H1 (cell line): ENCODE results near the gene UNC79.

Source experiments
- BRCA1 ChIP-seq: IDR thresholded peaks from 2 replicates; pipeline ENCODE4 v1.6.1; 2012; ENCODE audit warnings: low read depth, low read length, improper control_type of control experiment
- CBX5 ChIP-seq: fragments of 300-800, 300-1000 bp; sonication (generic); IDR thresholded peaks from 2 replicates; pipeline ENCODE4 v1.7.1; 2016; ENCODE audit warnings: antibody characterized with exemption, low read length, low read depth
- HDAC2 ChIP-seq, 2 experiments: fragments of 300-600 bp in 1 of 2; sonication (generic) in 1 of 2; IDR thresholded peaks; 2 replicates each; pipeline ENCODE4 v1.6.1; 2011 to 2012; ENCODE audit warnings: low read depth in 2 of 2, low read length in 2 of 2, mild to moderate bottlenecking in 2 of 2, moderate library complexity in 2 of 2, borderline replicate concordance in 1 of 2, inconsistent platforms in 1 of 2
- NRF1 ChIP-seq: IDR thresholded peaks from 2 replicates; pipeline ENCODE4 v1.6.1; 2011; ENCODE audit warnings: mild to moderate bottlenecking, low read depth, low read length, improper control_type of control experiment
- POLR2A ChIP-seq, 2 experiments: IDR thresholded peaks; 1 replicate in 1 of 2; 2 replicates in 1 of 2; pipeline ENCODE4 v1.6.1; 2011; ENCODE audit warnings: low read depth in 2 of 2, low read length in 2 of 2, mild to moderate bottlenecking in 2 of 2; ENCODE audit errors: control extremely low read depth in 1 of 2
- SIX5 ChIP-seq: IDR thresholded peaks from 2 replicates; pipeline ENCODE4 v1.6.1; 2011; ENCODE audit warnings: mild to moderate bottlenecking, low read depth, low read length
- SP4 ChIP-seq: IDR thresholded peaks from 2 replicates; pipeline ENCODE4 v1.6.1; 2012; ENCODE audit warnings: low read length, inconsistent platforms
- TF ChIP-seq, protein P1 (sequence below), 3 experiments: IDR thresholded peaks; 1 replicate in 2 of 3; 2 replicates in 1 of 3; pipeline versions ENCODE4 v1.5.1 to v1.6.1; 2011; ENCODE audit warnings: low read length in 3 of 3, mild to moderate bottlenecking in 3 of 3, inconsistent platforms in 2 of 3, low read depth in 1 of 3, moderate library complexity in 1 of 3; ENCODE audit not compliant: insufficient read depth in 1 of 3; ENCODE audit errors: control extremely low read depth in 1 of 3
- TF ChIP-seq, protein P2 (sequence below): IDR thresholded peaks from 2 replicates; pipeline ENCODE4 v1.6.1; 2011; ENCODE audit warnings: low read length, improper control_type of control experiment

DNA sequence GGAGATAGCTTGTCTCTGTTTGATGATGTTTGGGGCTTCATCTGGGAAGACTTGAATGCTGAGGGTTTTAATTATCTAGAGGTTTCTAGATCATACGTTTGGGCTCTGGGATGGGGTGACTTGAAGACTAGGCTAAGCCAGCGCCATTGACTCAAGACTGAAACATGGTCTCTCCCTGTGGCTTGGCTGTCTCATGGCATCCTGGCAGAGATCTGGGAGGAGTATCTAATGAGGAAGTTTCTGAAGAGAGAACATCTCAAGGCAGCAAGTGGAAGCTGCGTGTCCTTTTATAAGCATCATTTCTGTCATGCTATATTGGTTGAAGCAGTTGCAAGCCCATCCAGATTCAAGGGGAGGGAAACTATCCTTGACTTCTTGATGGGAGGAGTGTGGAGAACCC, 104.8 kb downstream of the UNC79 start:
- TF ChIP-seq, protein P1, sequence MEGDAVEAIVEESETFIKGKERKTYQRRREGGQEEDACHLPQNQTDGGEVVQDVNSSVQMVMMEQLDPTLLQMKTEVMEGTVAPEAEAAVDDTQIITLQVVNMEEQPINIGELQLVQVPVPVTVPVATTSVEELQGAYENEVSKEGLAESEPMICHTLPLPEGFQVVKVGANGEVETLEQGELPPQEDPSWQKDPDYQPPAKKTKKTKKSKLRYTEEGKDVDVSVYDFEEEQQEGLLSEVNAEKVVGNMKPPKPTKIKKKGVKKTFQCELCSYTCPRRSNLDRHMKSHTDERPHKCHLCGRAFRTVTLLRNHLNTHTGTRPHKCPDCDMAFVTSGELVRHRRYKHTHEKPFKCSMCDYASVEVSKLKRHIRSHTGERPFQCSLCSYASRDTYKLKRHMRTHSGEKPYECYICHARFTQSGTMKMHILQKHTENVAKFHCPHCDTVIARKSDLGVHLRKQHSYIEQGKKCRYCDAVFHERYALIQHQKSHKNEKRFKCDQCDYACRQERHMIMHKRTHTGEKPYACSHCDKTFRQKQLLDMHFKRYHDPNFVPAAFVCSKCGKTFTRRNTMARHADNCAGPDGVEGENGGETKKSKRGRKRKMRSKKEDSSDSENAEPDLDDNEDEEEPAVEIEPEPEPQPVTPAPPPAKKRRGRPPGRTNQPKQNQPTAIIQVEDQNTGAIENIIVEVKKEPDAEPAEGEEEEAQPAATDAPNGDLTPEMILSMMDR (IDR thresholded peaks at IDR 0.05; ENCODE audit: control extremely low read depth in 1 of 3, insufficient read depth in 1 of 3, low read depth in 1 of 3, low read length in 3 of 3): no peak
- TF ChIP-seq CBX5: no peak
- no peak for TF ChIP-seq POLR2A (IDR thresholded peaks at IDR 0.05; ENCODE audit: control extremely low read depth in 1 of 2, low read depth in 2 of 2, low read length in 2 of 2)
- no peak for TF ChIP-seq SIX5
- TF ChIP-seq, protein P2, sequence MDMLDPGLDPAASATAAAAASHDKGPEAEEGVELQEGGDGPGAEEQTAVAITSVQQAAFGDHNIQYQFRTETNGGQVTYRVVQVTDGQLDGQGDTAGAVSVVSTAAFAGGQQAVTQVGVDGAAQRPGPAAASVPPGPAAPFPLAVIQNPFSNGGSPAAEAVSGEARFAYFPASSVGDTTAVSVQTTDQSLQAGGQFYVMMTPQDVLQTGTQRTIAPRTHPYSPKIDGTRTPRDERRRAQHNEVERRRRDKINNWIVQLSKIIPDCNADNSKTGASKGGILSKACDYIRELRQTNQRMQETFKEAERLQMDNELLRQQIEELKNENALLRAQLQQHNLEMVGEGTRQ: no peak
- no peak for TF ChIP-seq NRF1
- TF ChIP-seq BRCA1: no peak
- no peak for TF ChIP-seq SP4
- TF ChIP-seq HDAC2 (IDR thresholded peaks at IDR 0.05; ENCODE audit: borderline replicate concordance in 1 of 2, low read depth in 2 of 2, low read length in 2 of 2): no peak
